Stromal cell of bone marrow (primary cell): ENCODE measurements around the gene BRD2.
"Not testable (repeated sequence)": the region's sequence is repeated elsewhere in the genome, so short reads cannot be mapped to it uniquely, and the experiment has no call there.

Experiments used
- DNase-seq: peaks from one replicate; pipeline ENCODE4 v3.0.0-alpha.2; 2012; ENCODE audit warnings: low read depth

BRD2 gene

DNA sequence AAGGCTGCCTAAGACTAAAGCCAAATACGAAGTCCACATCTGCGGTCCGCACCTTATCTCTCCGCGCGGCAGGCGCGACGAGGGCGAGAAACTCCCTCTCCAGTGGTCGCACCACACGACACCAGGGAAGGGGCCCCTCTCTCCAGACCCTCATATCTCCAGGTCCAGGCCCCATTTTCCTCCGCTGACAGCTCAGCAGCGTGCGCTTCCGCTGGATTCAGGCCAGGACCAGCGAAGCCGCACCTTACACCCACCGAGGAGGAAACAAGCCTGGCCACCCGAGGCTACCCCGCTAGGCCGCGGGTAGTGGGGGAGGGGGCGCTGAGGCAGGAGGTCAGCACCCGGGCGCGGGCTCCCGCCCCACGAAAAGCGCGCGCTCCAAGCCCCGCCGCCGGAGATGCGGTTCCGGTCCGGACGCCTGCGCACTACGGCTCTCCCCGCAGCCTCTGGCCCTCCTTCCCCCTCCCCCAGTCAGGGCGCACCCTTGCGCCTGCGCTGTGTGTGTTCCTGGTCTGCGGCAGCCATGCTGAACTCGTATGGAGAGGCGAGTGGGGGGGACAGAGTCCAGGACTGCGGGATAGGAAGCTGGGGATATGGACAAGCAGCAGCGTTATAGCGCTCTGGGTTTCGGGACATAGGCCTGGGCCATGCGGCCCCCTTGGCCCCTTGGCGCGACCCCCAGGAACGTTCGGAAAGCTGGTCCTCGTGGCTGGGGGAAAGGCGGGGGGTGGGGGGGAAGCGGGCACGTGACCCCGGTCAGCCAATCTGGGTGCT is at the start of gene BRD2:
BRD2 (plus strand) TSS at position 502 of the 774 bp plus-strand sequence. CDS start 4,305 bp downstream, outside the sequence.
- DNase-seq, result peak; percentile 94

DNA sequence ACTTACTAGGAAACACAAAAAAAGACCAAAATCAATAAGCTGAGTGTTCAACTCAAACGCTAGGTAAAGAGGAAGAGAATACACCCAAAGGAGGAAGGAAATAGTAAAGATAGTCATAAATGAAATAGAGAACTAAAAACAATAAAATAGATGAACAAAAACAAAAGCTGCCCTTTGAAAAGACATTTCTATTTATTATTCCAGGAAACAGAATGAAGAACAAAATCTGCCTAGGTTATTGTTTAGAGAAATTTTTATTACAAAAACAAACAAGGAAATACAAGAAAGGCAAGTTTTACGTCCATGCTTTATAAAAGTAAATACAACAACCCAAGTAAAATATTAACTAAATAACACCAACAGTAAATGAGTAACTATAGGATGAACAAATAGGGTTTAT is 47.7 kb upstream of the BRD2 start:
- no peak for DNase-seq

DNA sequence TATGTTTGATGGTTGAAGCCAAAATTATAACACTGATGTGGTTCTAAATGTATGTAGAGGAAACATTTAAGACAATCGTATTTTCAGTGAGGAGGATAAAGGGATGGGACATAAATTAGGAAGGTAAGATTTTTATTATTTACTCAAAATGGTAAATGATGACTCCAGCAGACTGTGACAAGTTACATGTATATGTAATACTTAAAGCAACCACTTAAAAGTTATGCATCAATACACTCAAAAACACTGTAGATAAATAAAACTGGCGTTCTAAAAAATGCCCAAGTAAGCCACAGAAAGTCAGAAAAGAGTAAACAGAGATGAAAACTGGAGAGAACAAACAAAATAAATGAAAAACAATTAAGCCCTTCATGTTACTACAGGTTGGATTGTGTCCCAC is 46.3 kb upstream of the BRD2 start:
- no peak for DNase-seq

DNA sequence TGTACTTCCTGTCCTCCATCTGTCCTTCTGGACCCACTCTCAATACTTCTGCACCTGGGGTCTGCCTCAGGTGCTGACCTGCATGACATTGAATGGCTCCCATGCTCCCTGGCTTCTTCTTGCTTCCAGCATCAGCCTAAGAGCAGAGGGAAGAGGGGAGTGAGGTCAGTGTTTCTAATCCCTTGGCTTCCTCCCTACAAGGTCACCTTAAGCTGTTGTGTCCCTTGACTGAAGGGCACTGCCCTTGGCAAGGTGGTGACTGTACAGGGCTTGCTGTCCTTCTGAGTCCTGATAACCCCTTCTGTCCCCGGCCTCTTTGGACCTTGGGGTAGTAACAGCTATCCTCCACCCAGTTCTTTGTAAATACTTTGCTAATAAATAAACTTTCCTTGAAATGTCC is 37.2 kb upstream of the BRD2 start:
- DNase-seq, result no peak

DNA sequence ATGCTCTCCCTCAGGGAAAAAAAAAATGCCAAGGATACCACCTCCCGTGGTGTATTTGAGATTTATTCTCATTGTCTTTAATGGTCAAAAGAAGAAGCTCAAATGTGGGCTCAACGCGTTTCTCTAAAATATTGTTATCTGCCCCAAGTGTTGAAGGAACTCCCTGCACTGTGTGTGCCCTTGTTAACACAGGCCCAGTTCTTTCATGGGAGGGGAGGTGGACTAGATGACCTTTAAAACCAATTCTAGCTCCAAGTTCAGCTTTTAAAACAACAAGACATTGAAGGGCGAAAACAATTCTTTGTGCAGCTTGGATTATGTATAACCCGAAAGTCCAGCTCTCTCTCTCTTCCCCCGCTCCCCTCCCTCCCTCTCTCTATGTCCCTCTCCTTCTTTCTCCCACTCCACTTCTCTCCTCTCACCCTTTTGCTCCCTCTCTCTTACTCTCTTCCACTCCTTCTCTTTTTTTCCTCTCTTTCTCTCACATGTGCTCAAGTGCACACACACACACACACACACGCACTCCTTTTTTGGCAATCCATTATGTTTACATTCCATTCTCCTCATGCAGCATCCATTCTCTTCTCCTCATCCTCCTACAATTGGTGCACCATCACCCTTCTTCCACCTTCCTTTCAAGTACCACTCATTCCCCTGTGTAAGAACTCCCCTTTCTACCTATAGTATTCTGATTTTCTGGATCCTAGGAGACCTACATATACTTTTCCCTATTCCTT is 36.1 kb upstream of the BRD2 start:
- no peak for DNase-seq

DNA sequence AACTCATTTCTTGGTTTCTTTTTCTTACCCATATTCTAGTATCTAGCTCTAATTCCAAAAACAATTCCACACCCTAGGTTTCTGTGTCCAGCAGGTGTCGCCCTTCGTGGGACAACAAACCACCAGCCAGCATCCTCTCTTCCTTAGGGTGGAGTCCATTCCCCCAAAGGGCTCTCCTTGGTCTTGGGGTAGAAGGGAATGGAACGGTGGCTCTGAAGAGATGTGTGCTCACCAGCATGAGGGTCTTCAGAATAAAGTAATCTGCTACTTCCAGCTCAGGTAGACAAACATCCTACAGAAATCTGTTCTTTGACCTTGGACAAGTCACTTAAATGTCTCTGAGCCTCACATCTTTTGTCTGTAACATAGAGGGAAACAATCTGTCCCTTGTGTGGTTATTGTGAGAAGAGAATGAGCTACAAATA is 34.7 kb upstream of the BRD2 start:
- peak; percentile 62 for DNase-seq

DNA sequence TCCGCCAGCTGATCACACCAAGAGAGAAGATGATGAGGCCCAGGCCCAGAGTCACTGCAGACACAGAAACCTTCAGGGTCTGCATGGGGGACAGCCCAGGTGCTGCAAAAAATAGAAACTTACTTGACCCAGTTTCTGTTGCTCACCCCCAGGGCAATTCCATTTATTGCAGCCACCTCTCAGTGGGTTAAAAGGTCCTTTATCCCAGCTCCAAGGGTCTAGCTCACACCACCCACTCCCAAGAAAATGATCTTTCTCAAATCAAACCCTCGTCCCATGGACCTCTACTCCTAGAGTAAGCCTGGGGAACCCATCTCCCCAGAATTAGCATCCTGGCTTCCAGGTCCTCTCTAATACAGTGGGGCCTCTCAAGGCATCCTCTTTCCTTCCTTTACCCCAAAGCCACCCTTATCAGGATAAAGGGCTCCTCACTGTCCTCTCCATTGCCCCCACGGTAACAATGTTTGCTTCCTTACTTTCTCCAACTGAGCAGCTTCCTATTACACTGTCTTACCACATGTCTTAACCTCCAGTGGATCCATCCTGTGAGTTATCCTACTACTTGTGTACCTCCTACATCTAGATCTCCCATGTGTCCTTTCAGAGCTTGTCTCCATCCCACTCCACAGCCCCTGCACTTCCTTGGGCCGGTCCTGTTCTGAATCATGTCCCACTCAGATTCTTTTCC is 32.7 kb upstream of the BRD2 start:
- DNase-seq, result no peak

DNA sequence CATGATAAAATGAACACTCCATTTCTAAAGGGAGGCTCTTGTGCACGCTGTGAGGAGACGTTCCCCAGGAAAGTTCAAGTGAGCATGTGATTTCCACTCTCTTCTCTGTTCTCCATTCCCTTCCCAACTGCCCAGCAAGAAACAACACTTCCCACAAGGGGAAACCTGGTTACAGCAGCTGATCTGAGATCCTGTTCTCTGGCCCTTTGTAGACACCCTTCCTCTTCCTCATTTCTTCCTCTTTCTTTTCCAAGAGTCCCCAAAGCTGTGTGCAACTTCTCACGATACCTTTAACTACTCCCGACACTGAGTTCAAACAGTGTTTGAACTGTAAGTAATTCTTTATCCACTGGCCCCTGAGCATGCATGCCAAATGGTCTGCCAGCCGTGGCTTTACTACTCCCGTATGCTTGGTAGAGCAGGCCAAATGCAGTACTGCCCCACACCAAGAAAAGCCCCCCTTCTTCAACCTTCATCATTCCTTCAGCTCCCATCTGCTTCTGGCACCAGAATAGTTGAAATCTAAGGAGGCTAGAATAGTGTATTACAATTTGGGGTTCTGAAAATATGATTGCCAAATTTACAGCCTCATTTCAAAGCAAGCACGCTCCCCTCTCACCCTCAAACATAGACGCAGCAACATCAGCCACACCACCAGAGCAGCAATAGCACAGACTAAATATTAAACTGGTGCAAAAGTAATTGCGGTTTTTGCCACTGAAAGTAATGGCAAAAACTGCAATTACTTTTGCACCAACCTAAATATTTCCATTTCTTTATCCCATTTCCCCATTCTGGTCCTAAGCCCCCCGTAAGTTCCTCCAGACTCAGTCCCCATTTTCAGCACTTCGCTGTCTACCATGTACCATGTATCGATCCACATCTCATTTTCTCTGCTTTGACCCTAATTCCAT is 31.9 kb upstream of the BRD2 start:
- DNase-seq, result no peak

DNA sequence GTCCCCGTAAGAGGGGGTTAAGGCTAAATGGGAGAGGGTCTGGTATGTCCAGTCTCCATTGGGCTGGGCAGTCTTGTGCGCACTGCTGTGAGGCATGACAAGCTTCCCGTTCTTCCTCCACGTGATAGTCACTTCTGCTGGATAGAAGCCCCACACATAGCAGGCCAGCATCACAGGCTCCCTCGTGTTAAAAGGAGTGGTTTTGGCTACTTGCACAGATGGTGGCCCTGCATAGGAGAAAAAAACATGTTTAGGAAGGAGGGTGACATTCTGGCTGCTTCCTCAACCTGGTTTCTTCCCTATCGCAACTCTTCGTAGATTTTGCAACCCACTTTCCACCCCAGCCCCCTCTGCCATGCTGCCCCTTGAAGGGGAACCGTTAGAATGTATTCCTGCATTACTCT is 31.2 kb upstream of the BRD2 start:
- DNase-seq, result no peak

DNA sequence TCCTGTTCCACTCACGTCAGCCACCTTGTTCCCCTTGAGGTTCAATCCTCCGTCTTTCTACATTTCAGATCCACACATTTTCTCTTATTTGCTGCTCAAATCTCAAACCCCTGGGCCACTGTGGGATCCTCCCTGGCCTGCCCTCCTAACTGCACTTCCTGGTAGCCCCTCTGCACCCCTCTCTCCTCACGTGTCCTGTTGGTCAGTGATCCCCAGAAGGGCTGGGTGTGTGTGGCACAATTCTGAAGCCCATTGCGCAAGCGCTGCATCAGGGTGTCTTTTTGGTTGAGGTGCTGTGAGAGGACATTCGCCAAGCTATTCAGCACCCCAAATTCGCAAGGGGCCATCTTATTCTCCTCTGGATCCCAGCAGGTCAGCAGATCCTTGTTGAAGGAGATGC is 29.9 kb upstream of the BRD2 start:
- DNase-seq, result no peak

DNA sequence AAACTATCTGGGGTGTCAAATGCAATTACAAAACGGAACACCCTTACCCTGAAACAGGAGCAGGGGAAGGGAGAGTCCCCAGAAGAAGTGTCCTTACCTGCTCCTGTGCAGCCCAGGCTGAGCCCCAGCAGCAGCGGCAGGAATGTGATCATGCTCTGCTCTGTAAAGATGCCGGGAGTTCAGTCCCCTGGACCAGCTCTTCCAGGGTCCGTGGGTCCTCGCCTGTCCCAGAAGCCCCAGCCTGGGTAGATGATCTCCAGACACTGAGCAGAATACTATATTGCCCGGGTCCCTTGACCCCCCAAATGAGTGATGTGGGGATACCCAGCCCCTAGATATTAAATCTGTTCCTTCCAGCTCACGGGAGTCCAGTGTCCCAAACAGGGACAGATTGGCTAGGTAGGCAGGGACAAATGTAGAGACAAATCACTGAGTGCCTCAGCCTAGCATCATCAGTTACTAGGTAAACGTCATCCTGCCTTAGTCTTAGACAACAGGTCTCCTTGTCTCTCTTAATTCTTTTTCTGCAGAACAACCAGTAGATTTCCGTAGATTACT is 27.7 kb upstream of the BRD2 start, which contains the start of gene HLA-DMB:
HLA-DMB (minus strand) TSS at position 373 of the 558 bp plus-strand sequence; CDS start at position 152, 221 bp downstream.
- peak; percentile 75 for DNase-seq

DNA sequence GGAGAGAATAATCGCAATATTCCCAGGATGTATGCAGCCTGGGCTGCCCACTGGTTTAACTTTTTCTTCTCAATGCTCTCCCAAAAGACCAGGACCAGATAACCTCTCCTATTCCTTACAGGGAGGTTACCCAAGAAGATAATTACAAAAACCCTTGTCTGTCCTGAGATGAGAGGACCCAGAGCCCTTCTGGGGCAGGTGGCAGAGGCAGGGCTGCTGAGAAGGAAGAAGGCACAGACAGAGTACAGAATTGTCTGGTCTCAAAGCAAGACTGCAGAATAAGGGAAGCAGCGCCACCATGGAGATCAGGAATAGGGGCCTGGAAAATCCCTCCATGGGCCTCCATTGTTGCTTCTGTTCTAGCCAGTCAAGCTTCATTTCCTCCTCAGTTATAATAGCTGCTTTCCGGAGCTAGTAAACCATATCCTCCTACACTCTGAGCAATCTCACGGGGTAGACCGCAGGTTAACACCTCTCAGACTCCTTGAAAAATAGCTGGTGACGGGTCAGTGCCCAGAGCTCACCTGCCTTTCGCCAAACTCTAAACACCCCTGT is 27.1 kb upstream of the BRD2 start:
- no peak for DNase-seq

DNA sequence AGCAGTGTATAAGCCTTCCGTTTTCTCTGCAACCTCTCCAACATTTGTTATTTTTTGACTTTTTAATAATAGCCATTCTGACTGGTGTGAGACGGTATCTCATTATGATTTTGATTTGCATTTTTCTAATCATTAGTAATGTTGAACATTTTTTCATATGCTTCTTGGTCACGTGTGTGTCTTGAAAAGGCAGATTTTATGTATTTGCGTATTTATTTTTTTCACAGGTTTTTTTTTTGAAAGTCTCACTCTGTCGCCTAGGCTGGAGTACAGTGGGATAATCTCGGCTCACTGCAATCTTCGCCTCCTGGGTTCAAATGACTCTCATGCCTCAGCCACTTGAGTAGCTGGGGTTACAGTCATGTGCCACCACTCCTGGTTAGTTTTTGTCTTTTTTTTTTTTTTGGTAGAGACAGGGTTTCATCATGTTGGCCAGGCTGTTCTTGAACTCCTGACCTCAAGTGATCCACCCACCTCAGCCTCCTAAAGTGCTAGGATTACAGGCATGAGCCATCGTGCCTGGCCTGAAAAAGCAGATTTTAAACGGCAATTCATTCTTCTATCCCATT is 25.8 kb upstream of the BRD2 start:
- DNase-seq, result not testable (repeated sequence)

DNA sequence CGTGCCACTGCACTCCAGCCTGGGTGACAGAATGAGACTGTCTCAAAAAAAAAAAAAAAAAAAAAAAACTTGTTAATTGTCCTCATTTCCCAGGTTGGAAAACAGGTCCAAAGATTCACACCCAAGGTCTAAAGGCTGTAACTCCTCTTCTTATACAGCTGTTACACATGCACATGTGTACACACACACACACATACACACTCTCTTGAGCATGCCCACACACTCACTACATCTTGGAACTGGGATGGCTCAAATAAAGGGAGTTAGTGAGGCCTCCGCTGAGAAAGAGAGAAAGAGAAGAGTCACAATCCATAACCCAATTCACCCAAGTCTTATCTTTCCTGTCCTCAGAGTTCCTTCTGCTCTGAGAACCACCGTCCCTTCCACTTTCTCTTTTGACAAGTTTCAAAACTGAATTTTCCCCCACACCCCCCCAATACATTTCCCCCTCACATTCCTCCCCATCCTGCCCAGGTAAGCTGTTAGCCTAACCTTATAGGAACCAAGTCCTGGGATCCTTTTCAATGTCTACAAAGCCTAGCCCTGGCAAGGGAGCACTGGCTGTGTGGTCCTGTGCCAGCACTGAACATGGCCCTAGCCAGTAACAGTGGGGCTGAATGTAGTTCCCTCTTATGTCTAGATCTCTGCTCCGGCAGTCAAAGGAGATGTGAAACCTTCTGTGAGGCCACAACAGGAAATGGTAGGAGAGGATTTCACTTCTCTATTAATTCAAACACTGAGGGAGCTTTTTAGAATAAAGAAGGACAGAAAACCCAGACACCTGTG is 24.3 kb upstream of the BRD2 start:
- DNase-seq, result no peak

DNA sequence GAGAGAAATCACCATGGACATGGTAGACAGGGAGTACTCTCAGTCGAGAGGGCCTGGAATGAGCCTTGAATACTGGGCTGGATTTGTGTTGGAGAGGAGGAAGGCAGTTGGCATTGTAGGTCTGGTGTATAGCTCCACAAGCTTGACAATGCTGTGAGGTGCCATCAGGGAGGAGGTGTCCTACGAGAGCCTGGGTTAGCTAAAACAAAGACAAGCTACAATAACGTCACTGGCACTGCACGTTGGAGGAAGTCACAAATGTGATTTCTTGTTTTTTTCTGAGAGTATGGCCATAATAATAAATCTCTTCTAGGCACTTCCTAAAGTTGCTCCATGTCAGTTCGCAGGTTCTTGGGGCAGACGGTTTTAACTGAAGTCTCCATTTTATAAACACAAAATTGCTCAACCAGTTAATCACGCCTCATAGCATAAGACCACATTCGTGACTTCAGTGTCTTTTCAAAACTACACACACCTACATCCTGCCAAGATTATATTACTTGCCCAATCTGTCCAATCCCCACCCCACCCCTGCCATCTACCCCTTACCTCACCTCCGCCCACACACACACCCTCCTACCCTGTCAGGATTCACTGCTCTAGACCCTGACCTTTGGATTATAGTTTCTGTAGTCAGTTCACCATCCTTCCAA is 23.2 kb upstream of the BRD2 start:
- DNase-seq, result no peak

DNA sequence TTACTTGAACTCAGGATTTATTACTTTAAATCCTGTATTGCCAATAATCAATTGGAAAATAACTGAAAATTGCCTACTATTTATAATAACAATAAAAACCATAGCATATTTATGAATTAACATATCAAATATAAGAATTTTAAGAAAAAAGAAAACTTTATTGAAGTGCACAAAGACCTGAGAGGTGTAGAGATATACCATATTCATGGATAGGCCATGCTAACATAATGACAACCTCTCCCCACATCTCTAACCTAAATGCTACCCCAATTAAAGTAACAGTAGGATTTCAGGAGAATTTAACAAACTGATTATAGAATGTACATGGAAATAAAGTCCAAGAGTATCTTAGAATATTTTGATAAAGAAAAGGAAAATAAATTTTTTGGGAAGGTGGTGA is 22.4 kb upstream of the BRD2 start:
- DNase-seq, result no peak

DNA sequence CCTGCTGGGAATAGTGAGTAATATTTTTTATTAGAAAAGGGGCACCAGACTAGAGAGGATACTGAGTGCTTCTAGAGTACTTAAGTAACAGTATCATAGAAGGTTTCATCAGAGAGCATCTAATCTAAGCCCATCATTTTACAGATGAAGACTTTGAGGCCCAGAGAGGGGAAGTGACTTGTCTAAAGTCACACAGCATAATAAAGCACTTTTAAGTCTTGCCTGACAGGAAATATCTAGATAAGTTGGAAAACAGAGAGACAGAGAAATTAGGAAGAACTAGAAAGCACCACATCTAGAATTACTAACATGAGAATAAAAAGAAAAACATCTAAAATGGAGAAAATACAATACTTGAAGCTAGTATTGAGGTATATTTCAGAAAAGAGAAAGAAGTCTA is 21.5 kb upstream of the BRD2 start:
- DNase-seq, result no peak

DNA sequence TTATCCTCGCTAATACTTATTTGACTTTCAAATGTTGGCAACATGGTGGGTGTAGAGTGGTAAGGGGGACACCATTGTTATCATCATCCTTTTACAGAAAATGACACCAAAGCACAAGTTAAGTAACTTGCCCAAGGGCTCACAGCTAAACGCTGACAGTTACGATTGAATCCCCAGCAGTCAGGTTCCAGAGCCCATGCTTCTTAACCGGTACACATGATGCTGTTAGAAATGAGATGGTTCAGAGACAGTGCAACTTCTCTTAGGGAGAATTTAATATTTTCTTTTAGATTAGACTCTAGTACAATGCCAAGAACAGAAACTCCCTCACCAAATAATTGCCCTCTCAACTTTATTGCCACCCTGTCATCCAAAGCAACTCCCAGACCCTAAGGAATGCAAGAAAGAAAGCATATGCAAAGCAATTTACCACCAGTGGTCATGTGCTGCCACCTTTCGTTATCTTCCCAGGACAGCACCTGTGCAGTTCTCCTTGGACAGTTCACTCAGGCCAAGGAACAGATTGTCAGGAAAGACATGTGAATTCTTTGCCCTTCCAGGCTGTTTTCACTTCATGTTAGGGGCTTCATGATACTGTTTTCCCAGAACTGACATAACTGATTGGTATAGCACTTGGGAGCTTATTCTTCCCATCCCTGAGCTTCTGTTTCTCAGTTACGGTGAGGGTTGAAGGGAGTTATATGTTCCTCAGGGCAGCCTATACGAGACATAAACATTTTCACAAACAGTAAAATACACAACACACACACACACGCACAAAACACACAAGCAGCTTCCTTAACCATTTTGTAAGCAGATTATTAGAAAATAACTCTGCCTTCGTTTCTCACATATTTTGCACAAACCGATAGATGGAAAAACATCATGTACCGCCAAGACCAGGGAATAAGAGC is 20.6 kb upstream of the BRD2 start:
- DNase-seq, result no peak
